Panc1 (cell line): ENCODE data around the gene PARVB. TPM values are rescaled to one million over a fixed set of nuclear protein-coding genes. Genes with fewer than 3 reads are reported as not detected.

Experiments used
- ATAC-seq: fragments of 200-7000 bp; cut with Tn5 transposase; 2 replicates; pipeline ENCODE4 v1.9.1; 2020; ENCODE audit warnings: mild to moderate bottlenecking, moderate library complexity
- BruUV-seq: library from RNA; stranded (reverse); fragments of 400-500 nt; replicated peaks from 2 replicates; lab custom pipeline; 2021; lab: Mats Ljungman, UMichigan
- CTCF ChIA-PET: fragments of 300-600 bp; sonication (Branson Sonifier 250); formaldehyde crosslinking; loops from one replicate; lab custom pipeline; 2022; ENCODE audit warnings: antibody characterized with exemption; lab: Charles Lee
- POLR2A ChIA-PET: fragments of 300-600 bp; sonication (Branson Sonifier 250); formaldehyde crosslinking; loops from one replicate; lab custom pipeline; 2022; ENCODE audit warnings: antibody characterized with exemption; lab: Charles Lee
- DNase-seq: peaks from one replicate; pipeline ENCODE4 v3.0.0-alpha.2; 2010; ENCODE audit warnings: low read depth, low spot score
- H3K27ac ChIP-seq: 2 replicates; pipeline ENCODE4 v1.5.1; 2011; ENCODE audit warnings: mild to moderate bottlenecking, low read length, inconsistent platforms
- H3K27me3 ChIP-seq: fragments of 200-500 bp; sonication (Bioruptor generic); 2 replicates; pipeline ENCODE4 v1.6.0; 2014; ENCODE audit warnings: low read length, inconsistent platforms; ENCODE audit not compliant: control insufficient read depth, insufficient read depth
- H3K36me3 ChIP-seq: fragments of 200-500 bp; sonication (Bioruptor generic); 2 replicates; pipeline ENCODE4 v1.5.1; 2014; ENCODE audit warnings: inconsistent platforms, mild to moderate bottlenecking, low read length, moderate library complexity; ENCODE audit not compliant: control insufficient read depth, insufficient read depth
- H3K4me1 ChIP-seq: 2 replicates; pipeline ENCODE4 v1.5.1; 2011; ENCODE audit warnings: inconsistent platforms, mild to moderate bottlenecking, low read length, moderate library complexity; ENCODE audit not compliant: control insufficient read depth, insufficient read depth
- H3K4me3 ChIP-seq, 2 experiments: 2 replicates each; pipeline ENCODE4 v1.5.1; 2011 to 2012; ENCODE audit warnings: low read depth in 2 of 2, low read length in 2 of 2, mild to moderate bottlenecking in 2 of 2, inconsistent platforms in 1 of 2, moderate library complexity in 1 of 2
- H3K9me3 ChIP-seq: fragments of 200-500 bp; sonication (Bioruptor generic); 2 replicates; pipeline ENCODE4 v1.5.1; 2014; ENCODE audit warnings: low read depth, mild to moderate bottlenecking, inconsistent platforms, low read length, moderate library complexity; ENCODE audit not compliant: control insufficient read depth, insufficient read depth
- POLR2AphosphoS5 ChIP-seq: IDR thresholded peaks from 2 replicates; pipeline ENCODE4 v1.6.1; 2012; ENCODE audit warnings: mild to moderate bottlenecking, low read depth, low read length, moderate library complexity
- REST ChIP-seq, 2 experiments: IDR thresholded peaks; 2 replicates each; pipeline ENCODE4 v1.6.1; 2011 to 2012; ENCODE audit warnings: low read depth in 2 of 2, control low read depth in 1 of 2, low read length in 1 of 2, mild to moderate bottlenecking in 1 of 2, moderate library complexity in 1 of 2; ENCODE audit not compliant: insufficient read depth in 1 of 2
- SIN3A ChIP-seq: IDR thresholded peaks from 2 replicates; pipeline ENCODE4 v1.6.1; 2012; ENCODE audit warnings: low read depth, mild to moderate bottlenecking, low read length, moderate library complexity, borderline replicate concordance; ENCODE audit not compliant: insufficient read depth
- TCF7L2 ChIP-seq: IDR thresholded peaks from 2 replicates; pipeline ENCODE4 v1.6.1; 2011; ENCODE audit warnings: mild to moderate bottlenecking, low read depth, low read length, inconsistent platforms
- in situ Hi-C: cut with HindIII; loops from 2 replicates; pipeline ENCODE4 v1.10.0; 2016; ENCODE audit warnings: low sequenced_read_pairs, low pct_unique_long_range_greater_than_20kb
- intact Hi-C: fragments of 100-400 bp; cut with micrococcal nuclease; formaldehyde crosslinking; loops from one replicate; pipeline ENCODE4 v1.10.0; 2022; ENCODE audit not compliant: unreplicated experiment
- total RNA-seq: library from RNA; stranded (reverse); gene quantifications from one replicate; pipeline ENCODE4 v1.2.1, GENCODE V29; 2021; ENCODE audit not compliant: unreplicated experiment
- TF ChIP-seq, protein P1 (sequence below): fragments of 450-650 bp; IDR thresholded peaks from 2 replicates; pipeline ENCODE4 v1.5.1; 2017; ENCODE audit warnings: mild to moderate bottlenecking

The PARVB gene
- total RNA-seq, 1 experiment from 2014 or later: 28.1 TPM

DNA sequence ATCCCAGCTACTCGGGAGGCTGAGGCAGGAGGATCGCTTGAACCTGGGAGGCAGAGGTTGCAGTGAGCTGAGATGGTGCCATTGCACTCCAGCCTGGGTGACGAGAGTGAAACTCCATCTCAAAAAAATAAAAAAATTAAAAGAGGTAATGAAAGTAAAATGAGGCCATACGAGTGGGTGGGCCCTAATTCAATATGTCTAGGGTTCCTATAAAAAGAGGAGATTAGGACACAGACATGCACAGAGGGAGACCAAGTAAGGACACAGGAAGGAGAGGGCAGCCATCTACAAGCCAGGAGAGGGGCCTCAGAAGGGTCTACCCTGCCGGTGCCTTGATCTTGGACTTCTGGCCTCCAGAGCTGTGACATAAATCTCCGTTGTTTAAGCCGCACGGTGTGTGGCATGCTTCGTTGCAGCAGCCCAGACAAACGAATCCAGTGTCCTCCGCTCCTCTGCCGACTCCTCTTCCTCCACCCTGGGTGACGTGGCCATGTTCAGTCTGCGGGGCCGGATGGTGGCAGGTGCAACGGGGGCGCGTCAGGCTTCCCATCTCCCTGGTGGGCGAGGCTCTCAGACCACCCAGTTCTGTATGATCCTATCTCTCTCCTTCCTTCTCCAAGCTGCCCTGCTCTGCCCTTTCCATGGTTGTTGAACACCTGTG, 105.0 kb downstream of the PARVB start:
- Histone ChIP-seq H3K9me3 (no peaks in the 10 kb centered on the region), H3K27me3 (no peaks in the 10 kb centered on the region), H3K36me3 (no peaks in the 10 kb centered on the region), H3K4me1 (no peaks in the 10 kb centered on the region), H3K4me3 (no peak overlapping the region), H3K27ac (no peak overlapping the region)
- DNase-seq: no peak
- TF ChIP-seq POLR2AphosphoS5 (no peak), TCF7L2 (no peak), SIN3A (no peak), REST (IDR thresholded peaks at IDR 0.05; ENCODE audit: insufficient read depth in 1 of 2, low read depth in 2 of 2, low read length in 1 of 2) (no peak)
- TF ChIP-seq, protein P1, sequence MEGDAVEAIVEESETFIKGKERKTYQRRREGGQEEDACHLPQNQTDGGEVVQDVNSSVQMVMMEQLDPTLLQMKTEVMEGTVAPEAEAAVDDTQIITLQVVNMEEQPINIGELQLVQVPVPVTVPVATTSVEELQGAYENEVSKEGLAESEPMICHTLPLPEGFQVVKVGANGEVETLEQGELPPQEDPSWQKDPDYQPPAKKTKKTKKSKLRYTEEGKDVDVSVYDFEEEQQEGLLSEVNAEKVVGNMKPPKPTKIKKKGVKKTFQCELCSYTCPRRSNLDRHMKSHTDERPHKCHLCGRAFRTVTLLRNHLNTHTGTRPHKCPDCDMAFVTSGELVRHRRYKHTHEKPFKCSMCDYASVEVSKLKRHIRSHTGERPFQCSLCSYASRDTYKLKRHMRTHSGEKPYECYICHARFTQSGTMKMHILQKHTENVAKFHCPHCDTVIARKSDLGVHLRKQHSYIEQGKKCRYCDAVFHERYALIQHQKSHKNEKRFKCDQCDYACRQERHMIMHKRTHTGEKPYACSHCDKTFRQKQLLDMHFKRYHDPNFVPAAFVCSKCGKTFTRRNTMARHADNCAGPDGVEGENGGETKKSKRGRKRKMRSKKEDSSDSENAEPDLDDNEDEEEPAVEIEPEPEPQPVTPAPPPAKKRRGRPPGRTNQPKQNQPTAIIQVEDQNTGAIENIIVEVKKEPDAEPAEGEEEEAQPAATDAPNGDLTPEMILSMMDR: no peak
- no peak for ATAC-seq
- no TSS peak for BruUV-seq
- intact Hi-C loops (no loop called here), in situ Hi-C loops (no loop called here)
- ChIA-PET CTCF (no interaction called here), POLR2A (no interaction called here)

GRCh38 chr22:44129619-44129976, 105.5 kb downstream of the PARVB start:
- ChIA-PET POLR2A (no interaction called here), CTCF (no interaction called here)
- H3K27ac ChIP-seq: no peak overlapping the region
- BruUV-seq: no TSS peak
- no peaks in the 10 kb centered on the region for H3K27me3 ChIP-seq
- in situ Hi-C loops: no loop called here
- ATAC-seq (no peak), DNase-seq (no peak)
- no peaks in the 10 kb centered on the region for H3K4me1 ChIP-seq
- H3K4me3 ChIP-seq: no peak overlapping the region
- intact Hi-C loops: no loop called here
- TF ChIP-seq REST (IDR thresholded peaks at IDR 0.05; ENCODE audit: insufficient read depth in 1 of 2, low read depth in 2 of 2, low read length in 1 of 2) (peak; percentile 50 to 57; a peak in 3 of 4 replicates), POLR2AphosphoS5 (no peak)
- H3K36me3 ChIP-seq: no peaks in the 10 kb centered on the region
- no peaks in the 10 kb centered on the region for H3K9me3 ChIP-seq
